H9 (cell line): Measurements from ENCODE around the gene RIC1. TPM values are rescaled to one million over a fixed set of nuclear protein-coding genes. Genes with fewer than 3 reads are reported as not detected.
A peak's percentile ranks its signal among the peaks of the same experiment; 100 is the strongest.

ENCODE experiments used
- DNase-seq: peaks from one replicate; pipeline ENCODE4 v3.0.0-alpha.2; 2017
- H2AFZ ChIP-seq: one replicate; pipeline ENCODE4 v1.6.1; 2013; ENCODE audit warnings: mild to moderate bottlenecking, low read length, control low read depth, moderate library complexity
- H2AK5ac ChIP-seq: 2 replicates; pipeline ENCODE4 v1.6.1; 2013; ENCODE audit warnings: low read length, control low read depth, mixed read lengths; ENCODE audit not compliant: insufficient read length
- H2BK120ac ChIP-seq: one replicate; pipeline ENCODE4 v1.6.1; 2013; ENCODE audit warnings: low read depth, mild to moderate bottlenecking, low read length, control low read depth, inconsistent platforms; ENCODE audit not compliant: poor library complexity, severe bottlenecking
- H2BK12ac ChIP-seq: 2 replicates; pipeline ENCODE4 v1.6.1; 2013; ENCODE audit warnings: low read length, control low read depth, mixed read lengths, low read depth; ENCODE audit not compliant: insufficient read length
- H2BK15ac ChIP-seq: 2 replicates; pipeline ENCODE4 v1.6.1; 2013; ENCODE audit warnings: low read depth, low read length, control low read depth
- H2BK20ac ChIP-seq: one replicate; pipeline ENCODE4 v1.6.1; 2013; ENCODE audit warnings: low read depth, mild to moderate bottlenecking, low read length, control low read depth, inconsistent platforms; ENCODE audit not compliant: poor library complexity, severe bottlenecking
- H2BK5ac ChIP-seq: 2 replicates; pipeline ENCODE4 v1.6.1; 2013; ENCODE audit warnings: low read length, control low read depth, mixed read lengths; ENCODE audit not compliant: insufficient read length
- H3K14ac ChIP-seq: 2 replicates; pipeline ENCODE4 v1.6.1; 2013; ENCODE audit warnings: low read length, control low read depth; ENCODE audit not compliant: insufficient read depth
- H3K18ac ChIP-seq: 2 replicates; pipeline ENCODE4 v1.6.1; 2013; ENCODE audit warnings: low read depth, mild to moderate bottlenecking, mixed read lengths, low read length, control low read depth; ENCODE audit not compliant: insufficient read length
- H3K23ac ChIP-seq: 2 replicates; pipeline ENCODE4 v1.6.1; 2013; ENCODE audit warnings: low read length, control low read depth, mixed read lengths, low read depth; ENCODE audit not compliant: insufficient read length
- H3K23me2 ChIP-seq: 2 replicates; pipeline ENCODE4 v1.6.1; 2013; ENCODE audit warnings: low read depth, mild to moderate bottlenecking, mixed read lengths, low read length, control low read depth; ENCODE audit not compliant: insufficient read length, poor library complexity, severe bottlenecking
- H3K27ac ChIP-seq: 2 replicates; pipeline ENCODE4 v1.5.1; 2013; ENCODE audit warnings: low read length, control low read depth, mixed read lengths, low read depth; ENCODE audit not compliant: insufficient read length
- H3K27me3 ChIP-seq: 2 replicates; pipeline ENCODE4 v1.6.1; 2013; ENCODE audit warnings: low read length, control low read depth, inconsistent platforms; ENCODE audit not compliant: insufficient read depth
- H3K4ac ChIP-seq: 2 replicates; pipeline ENCODE4 v1.6.1; 2013; ENCODE audit warnings: low read depth, mild to moderate bottlenecking, control low read depth, inconsistent platforms, low read length, moderate library complexity
- H3K4me1 ChIP-seq: 2 replicates; pipeline ENCODE4 v1.6.1; 2013; ENCODE audit warnings: low read length, control low read depth, inconsistent platforms; ENCODE audit not compliant: insufficient read depth
- H3K4me2 ChIP-seq: 2 replicates; pipeline ENCODE4 v1.6.1; 2013; ENCODE audit warnings: low read length, control low read depth, mixed read lengths; ENCODE audit not compliant: insufficient read length, insufficient read depth
- H3K56ac ChIP-seq: 2 replicates; pipeline ENCODE4 v1.6.1; 2013; ENCODE audit warnings: low read depth, mild to moderate bottlenecking, mixed read lengths, low read length, control low read depth; ENCODE audit not compliant: insufficient read length
- H3K79me1 ChIP-seq: 2 replicates; pipeline ENCODE4 v1.6.1; 2013; ENCODE audit warnings: low read depth, mild to moderate bottlenecking, moderate library complexity, low read length, control low read depth, inconsistent platforms; ENCODE audit not compliant: insufficient read depth, poor library complexity, severe bottlenecking
- H3K79me2 ChIP-seq: 2 replicates; pipeline ENCODE4 v1.6.1; 2013; ENCODE audit warnings: low read length, control low read depth, inconsistent platforms; ENCODE audit not compliant: insufficient read depth
- H3K9ac ChIP-seq: 2 replicates; pipeline ENCODE4 v1.6.1; 2013; ENCODE audit warnings: low read length, control low read depth, mixed read lengths; ENCODE audit not compliant: insufficient read length; ENCODE audit errors: extremely low read depth
- H3K9me3 ChIP-seq: one replicate; pipeline ENCODE4 v1.6.1; 2013; ENCODE audit warnings: low read depth, low read length, inconsistent platforms; ENCODE audit not compliant: control insufficient read depth
- H3T11ph ChIP-seq: one replicate; pipeline ENCODE4 v1.6.1; 2013; ENCODE audit warnings: mild to moderate bottlenecking, low read length, control low read depth, inconsistent platforms
- H4K20me1 ChIP-seq: one replicate; pipeline ENCODE4 v1.6.1; 2013; ENCODE audit not compliant: control insufficient read depth, insufficient read length, insufficient read depth
- H4K5ac ChIP-seq: 2 replicates; pipeline ENCODE4 v1.6.1; 2013; ENCODE audit warnings: low read depth, mild to moderate bottlenecking, mixed read lengths, low read length, control low read depth; ENCODE audit not compliant: insufficient read length
- H4K8ac ChIP-seq: replicated peaks from 2 replicates; pipeline ENCODE4 v1.6.1; 2013; ENCODE audit warnings: low read length, control low read depth, mixed read lengths, low read depth; ENCODE audit not compliant: insufficient read length
- H4K91ac ChIP-seq: 2 replicates; pipeline ENCODE4 v1.6.1; 2013; ENCODE audit warnings: low read depth, mild to moderate bottlenecking, moderate library complexity, mixed read lengths, low read length, control low read depth; ENCODE audit not compliant: insufficient read length
- H3K27ac Mint-ChIP-seq, 3 experiments: 2 replicates in 2 of 3; 3 replicates in 1 of 3; pipeline ENCODE4 v1.8.0; 2020 to 2021; ENCODE audit warnings: mixed read lengths in 3 of 3, mild to moderate bottlenecking in 1 of 3, moderate library complexity in 1 of 3
- H3K27me3 Mint-ChIP-seq: 2 replicates; pipeline ENCODE4 v1.8.0; 2021; ENCODE audit warnings: low read depth, mild to moderate bottlenecking, moderate library complexity, mixed read lengths
- H3K36me3 Mint-ChIP-seq, 3 experiments: 2 replicates in 2 of 3; 3 replicates in 1 of 3; pipeline ENCODE4 v1.8.0; 2020 to 2021; ENCODE audit warnings: low read depth in 3 of 3, mixed read lengths in 3 of 3; ENCODE audit not compliant: insufficient read depth in 1 of 3
- H3K4me1 Mint-ChIP-seq, 2 experiments: 2 replicates each; pipeline ENCODE4 v1.8.0; 2020; ENCODE audit warnings: mixed read lengths in 2 of 2
- H3K4me3 Mint-ChIP-seq, 2 experiments: 2 replicates in 1 of 2; 3 replicates in 1 of 2; pipeline ENCODE4 v1.8.0; 2020 to 2021; ENCODE audit warnings: mild to moderate bottlenecking in 2 of 2, mixed read lengths in 2 of 2, moderate library complexity in 1 of 2
- H3K9me3 Mint-ChIP-seq, 2 experiments: 2 replicates in 1 of 2; 3 replicates in 1 of 2; pipeline ENCODE4 v1.8.0; 2020; ENCODE audit warnings: mild to moderate bottlenecking in 2 of 2, mixed read lengths in 2 of 2, moderate library complexity in 1 of 2
- WGBS: extraction: QIAGEN DNeasy Blood & Tissue Kit; methylation state at CpG from one replicate; pipeline ENCODE4 v1.1.7; 2013; ENCODE audit warnings: missing lambda C conversion rate, low lambda C conversion rate, mixed read lengths; ENCODE audit not compliant: insufficient read length; ENCODE audit errors: extremely low coverage; 5-methylcytosine and 5-hydroxymethylcytosine counted together
- total RNA-seq: library from RNA; stranded (reverse); gene quantifications from 2 replicates; pipeline ENCODE4 v1.2.1, GENCODE V29; 2021
- TF ChIP-seq, protein P1 (sequence below): fragments of 200-600 bp; sonication (generic); conservative IDR thresholded peaks from 3 replicates; pipeline ENCODE4 v1.8.0; 2021; ENCODE audit warnings: antibody characterized with exemption, mild to moderate bottlenecking

Gene RIC1
- total RNA-seq, 1 experiment from 2014 or later, result 13.7 TPM

DNA sequence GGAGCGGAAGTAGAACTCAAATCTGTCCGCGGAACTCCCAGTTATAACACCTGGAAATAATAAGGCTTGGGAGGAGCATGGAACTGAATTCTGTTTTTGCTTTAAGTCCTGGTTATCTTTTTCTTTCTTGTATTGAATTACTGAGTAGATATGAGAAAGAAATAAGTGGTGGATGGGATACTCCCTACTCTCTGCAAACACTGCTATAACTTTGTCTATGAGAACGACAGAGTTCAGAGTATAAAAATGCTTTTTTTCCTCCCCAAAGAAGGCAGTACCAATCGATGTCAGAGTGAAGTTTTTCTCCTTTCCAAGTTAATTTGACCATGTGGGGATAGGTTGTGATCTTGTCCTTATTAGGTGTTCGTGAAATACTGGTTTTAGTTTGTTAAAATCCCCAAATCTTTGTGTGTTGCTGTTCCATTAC is 1.2 kb downstream of the RIC1 start:
- Histone ChIP-seq H2BK5ac (no peak overlapping the region), H3K4me2 (peak overlapping the region; percentile 89), H2BK12ac (no peak overlapping the region), H3K27ac (no peak overlapping the region), H3K23me2 (peaks cover 11% of the 10 kb centered on the region), H3K4me1 (no peaks in the 10 kb centered on the region), H3K79me1 (peaks cover 5% of the 10 kb centered on the region), H3K79me2 (peaks cover 16% of the 10 kb centered on the region; the same call in 1 of the 2 replicates), H3K9ac (peak overlapping the region; percentile 70), H2BK120ac (no peak overlapping the region), H3K27me3 (no peaks in the 10 kb centered on the region), H2AK5ac (no peak overlapping the region), H3K23ac (no peak overlapping the region), H4K8ac (no peak overlapping the region), H4K5ac (no peak overlapping the region), H3K4ac (no peak overlapping the region), H3T11ph (no peak overlapping the region), H3K56ac (no peak overlapping the region), H4K91ac (no peak overlapping the region), H2BK20ac (no peak overlapping the region), H3K18ac (no peak overlapping the region), H2AFZ (no peak overlapping the region), H3K9me3 (no peaks in the 10 kb centered on the region), H3K14ac (no peak overlapping the region), H4K20me1 (no peaks in the 10 kb centered on the region), H2BK15ac (no peak overlapping the region)
- H3K27ac Mint-ChIP-seq, result peak overlapping the region; percentile 80 to 95 (median 87); a peak in 4 of 7 replicates
- H3K9me3 Mint-ChIP-seq, result peaks cover 0 to 3% of the 10 kb centered on the region in 2 experiments; a peak in 3 of 5 replicates
- DNase-seq, result no peak
- TF ChIP-seq, protein P1, sequence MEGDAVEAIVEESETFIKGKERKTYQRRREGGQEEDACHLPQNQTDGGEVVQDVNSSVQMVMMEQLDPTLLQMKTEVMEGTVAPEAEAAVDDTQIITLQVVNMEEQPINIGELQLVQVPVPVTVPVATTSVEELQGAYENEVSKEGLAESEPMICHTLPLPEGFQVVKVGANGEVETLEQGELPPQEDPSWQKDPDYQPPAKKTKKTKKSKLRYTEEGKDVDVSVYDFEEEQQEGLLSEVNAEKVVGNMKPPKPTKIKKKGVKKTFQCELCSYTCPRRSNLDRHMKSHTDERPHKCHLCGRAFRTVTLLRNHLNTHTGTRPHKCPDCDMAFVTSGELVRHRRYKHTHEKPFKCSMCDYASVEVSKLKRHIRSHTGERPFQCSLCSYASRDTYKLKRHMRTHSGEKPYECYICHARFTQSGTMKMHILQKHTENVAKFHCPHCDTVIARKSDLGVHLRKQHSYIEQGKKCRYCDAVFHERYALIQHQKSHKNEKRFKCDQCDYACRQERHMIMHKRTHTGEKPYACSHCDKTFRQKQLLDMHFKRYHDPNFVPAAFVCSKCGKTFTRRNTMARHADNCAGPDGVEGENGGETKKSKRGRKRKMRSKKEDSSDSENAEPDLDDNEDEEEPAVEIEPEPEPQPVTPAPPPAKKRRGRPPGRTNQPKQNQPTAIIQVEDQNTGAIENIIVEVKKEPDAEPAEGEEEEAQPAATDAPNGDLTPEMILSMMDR, result no peak
- H3K36me3 Mint-ChIP-seq, result peaks cover 0 to 7% (median 0%) of the 10 kb centered on the region in 3 experiments; a peak in 4 of 7 replicates
- peaks cover 23 to 24% of the 10 kb centered on the region in 2 experiments for H3K4me1 Mint-ChIP-seq
- no peaks in the 10 kb centered on the region for H3K27me3 Mint-ChIP-seq
- peak overlapping the region; percentile 97 to 98 for H3K4me3 Mint-ChIP-seq
- no CpG with 5 or more reads among the region's 6 CpGs for WGBS
